Hematopoietic multipotent progenitor cell treated with erythropoietin and hydrocortisone succinate and interleukin-3 and kit ligand, for 15 days (in vitro differentiated cells): ENCODE data around the gene SCN8A.
A peak's percentile ranks its signal among the peaks of the same experiment; 100 is the strongest.
"Not testable (repeated sequence)": the region's sequence is repeated elsewhere in the genome, so short reads cannot be mapped to it uniquely, and the experiment has no call there.

Experiments used
- DNase-seq: peaks from one replicate; pipeline ENCODE4 v3.0.0-alpha.2; 2015; ENCODE audit warnings: low spot score

The SCN8A gene

DNA sequence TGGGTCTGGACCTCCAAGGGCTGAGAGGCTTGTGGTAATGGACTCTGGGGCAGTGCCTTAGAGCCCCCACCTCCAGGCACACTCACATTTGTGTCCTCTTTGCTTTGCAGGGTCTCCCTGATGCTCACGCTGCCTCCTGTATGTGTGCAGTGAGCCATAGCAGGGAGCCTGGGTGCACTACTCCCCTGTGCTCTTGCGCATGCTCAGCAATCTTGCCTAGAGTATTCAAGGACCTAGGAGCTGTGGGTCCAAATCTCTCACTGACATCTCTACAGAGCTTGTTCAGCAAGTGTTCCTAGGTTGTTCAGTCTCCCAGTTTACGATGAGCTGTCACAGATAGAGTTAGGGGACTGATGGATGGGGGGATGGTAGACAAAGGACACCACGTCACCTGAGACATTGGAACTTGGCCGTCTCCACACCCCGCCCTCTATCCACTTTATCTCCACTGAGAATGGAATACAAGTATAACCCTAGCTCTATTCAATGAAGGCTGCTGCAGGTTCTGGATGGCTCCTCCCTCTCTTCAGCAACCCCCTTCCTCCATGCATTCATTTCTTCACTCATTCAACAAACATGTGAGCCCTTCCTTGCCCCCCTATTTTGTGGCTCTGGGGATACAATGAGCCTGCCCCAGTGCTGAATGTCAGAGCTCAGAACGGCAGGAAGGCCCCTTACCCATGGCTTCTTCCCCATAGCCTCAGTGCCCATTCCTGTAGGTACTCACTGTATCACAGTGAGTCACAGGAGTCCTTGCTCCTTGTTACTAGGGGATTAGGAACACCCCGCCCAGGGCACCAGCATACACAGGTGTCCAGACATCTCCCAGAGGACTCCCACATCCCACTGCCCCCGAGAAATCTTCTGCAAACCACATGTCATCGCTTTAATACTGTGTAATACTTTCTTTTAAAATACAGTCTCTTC, 226.3 kb downstream of the SCN8A start:
- DNase-seq: no peak

DNA sequence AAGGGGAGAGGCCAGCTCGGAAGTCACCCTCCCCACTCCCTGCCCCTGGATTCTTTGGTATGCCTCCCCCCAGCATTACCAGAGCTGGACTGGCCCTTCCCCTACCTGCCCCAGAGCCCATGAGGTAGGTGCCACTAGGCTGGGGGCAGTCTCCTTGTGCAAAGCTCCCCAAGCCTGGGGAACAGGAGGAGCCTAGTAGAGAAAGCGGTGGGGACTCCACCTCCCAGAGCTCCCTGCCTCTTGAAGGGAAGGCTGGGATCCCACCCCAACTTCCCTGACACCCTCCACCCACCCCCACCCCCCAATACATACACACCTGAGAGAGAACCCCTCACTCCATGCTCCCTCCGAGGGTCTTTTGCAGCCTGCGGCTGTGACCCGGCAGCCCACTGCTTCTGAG, 227.1 kb downstream of the SCN8A start:
- DNase-seq: no peak

DNA sequence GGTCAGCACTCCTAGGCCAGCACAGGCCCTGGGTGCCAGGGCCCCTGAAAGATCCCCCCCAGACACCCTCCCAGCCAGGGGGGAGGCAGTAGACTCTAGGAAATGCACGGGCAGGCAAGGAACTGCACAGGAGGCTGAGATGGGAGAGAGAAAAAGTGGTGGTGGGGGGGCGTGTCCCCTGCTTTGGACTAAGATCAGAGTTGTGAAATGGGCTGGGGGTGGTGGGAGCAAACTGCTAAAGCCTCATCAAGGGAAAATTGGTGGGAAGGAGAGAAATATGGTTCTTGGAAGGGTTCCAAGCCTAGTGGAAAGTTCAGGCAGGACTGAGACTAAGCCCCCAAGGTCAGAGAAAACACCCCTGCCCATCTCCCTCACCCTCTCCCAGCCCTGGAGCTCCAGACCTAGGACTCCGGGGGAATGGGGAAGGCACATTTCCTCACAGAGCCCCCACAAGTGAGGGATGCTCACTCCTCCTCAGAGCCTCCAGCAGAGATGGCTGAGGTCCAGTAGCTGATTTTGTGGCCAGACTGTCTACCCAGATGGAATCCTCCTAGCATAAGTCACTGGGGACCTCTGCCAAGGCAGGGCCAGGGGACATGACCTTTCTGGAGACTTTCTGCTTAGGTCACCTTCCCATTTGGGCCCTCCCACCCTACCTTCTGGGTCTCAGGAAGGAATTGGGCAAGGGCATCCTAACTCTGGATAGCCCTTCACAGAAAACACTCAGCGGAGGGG, 227.7 kb downstream of the SCN8A start:
- no peak for DNase-seq

DNA sequence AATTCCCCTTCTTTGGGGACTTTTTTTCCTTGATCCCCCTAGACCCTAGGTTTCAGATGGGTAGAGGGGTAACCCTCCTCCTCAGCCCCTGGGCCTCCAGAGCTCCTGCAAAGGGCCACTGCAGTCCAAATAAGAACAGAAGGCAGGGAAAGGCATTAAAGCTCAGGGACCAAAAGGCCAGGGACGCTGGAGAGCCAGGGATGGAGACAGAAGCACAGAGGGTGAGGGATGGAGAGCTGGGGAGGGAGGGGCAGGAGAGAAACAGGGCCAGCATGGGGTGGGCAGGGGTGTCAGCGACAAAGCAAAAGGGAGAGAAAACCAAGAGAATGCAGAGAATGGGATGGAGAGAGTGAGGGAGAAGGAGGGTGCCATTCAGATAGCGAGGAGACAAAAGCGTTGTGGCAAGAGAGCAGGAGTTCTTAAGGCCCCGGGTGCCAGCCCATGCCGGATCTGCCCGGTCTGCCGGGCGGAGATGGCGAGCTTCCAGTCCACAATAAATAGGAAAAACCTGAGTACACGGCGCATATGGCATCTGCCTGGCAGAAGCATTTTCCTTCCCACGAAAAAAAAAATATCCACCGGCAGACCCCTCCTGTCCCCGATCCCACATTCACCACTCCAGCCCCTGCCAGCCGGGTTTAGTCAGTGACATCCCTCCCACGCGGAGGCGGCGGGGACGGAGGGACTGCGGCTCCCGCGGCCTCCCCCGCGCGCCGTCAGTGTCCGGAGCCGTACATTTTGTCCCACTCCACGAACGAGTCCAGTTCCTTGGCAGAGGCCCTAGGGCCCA, 228.9 kb downstream of the SCN8A start:
- DNase-seq: no peak

DNA sequence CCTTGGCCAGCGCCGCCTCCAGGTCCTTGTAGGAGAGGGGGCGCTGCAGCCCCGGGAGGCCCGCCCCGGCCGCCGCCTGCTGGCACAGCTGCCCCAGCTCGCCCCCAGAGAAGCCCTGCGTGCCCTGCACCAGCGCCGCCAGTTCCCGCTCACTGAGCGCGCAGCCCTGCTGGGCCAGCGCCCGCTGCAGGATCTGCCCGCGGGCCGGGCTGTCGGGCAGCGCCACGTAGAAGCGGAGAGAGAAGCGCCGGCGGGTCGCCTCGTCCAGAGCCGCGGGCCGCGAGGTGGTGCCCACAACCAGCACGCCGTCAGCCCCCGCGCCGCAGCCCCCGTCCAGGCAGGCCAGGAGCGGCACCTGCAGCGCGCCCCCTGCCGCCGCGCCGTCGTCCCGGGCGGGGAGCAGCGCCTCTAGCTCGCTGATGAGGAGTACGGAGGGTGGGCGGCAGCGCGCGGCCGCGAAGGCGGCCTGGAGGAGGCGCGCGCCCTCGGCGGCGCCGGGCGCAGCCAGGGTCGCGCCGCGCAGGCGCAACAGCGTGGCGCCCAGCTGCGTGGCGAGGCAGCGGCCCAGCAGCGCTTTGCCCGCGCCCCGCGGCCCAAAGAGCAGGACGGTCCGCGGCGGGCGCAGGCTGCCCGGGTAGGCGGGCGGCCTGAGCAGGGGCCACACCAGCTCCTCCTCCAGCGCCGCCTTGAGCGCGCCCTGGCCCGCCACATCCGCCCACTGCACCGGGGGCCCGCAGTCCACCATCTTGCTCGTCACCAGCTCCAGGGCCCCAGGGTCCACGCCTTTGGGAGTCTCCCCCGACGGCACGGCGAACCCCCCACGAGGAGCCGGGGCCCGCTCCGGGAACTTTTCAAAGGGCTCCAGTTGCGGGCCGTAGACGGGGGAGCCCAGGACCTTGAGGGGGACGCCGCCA, 229.8 kb downstream of the SCN8A start:
- no peak for DNase-seq

DNA sequence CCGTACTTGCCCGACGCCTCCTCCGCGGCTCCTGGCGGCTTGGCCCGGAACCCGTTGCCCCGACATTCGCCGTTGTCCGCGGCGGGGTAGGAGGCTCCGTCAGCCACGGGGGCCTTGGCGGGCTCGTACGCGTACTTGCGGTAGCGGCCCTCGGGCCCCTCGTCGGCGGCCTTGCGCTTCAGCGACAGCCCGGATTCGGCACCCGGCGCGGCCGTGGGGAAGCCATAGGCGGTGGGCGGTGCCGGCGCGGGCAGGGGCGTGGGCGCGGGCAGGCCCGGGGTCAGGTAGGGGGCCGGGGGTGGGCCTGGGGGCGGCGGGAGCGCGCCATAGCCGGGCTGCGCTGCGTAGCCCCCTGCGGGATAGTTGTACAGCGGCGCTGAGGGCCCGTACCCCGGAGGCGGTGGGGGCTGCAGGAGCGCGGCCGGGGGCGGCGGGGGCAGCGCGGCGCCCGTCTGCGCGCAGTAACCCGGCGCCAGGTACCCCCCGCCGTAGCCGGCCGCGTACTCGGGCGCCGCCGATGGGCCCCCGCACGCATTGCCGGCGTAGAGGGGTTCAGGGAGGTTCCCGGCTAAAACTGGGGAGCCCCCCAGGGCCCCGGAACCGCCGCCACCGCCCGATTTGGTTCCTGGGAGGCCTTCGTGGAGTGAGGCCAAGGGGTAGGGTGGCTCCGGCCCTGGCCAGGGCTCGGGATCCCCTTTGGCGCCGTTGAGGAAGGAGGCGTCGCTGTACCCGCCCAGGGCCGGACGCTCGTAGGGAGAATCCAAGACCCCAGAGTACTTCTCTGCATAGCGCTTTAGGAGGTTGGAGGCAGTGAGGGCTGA, 230.6 kb downstream of the SCN8A start:
- DNase-seq: no peak

DNA sequence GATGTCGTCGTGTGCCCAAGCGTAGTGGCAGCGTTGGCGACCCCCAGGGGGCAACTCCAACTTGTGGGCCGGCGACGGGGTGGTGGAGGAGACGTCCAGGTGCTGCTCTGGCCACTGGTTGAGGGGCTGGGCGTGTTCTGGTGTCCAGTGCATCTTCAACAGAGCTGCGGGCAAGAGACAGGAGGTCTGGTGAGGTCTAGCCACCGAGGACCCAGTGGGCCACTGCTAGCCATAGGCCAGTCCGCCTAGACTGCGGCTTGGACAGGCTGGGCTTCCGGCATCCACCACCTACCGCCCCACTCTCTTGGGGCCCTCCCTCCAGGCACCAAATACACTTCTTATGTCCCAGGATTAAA, 231.2 kb downstream of the SCN8A start:
- no peak for DNase-seq

DNA sequence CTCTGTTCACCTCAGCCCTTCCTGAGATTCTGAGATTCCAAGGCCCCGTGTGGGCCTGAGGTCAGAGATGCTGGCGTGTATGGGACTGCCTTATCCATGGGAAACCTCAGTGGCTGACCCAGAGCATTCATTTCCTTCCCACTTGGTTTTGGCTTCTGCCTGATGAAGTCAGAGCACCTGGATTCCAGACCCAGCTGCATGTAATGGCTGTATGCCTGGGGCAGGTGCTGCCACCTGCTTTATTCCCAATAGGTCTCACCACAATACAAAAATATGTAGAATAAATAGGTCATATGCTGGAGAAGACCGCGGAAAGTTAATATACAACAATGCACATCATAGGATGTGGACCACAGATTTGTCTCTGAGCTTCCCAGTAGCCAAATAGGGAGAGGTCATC, 231.9 kb downstream of the SCN8A start:
- DNase-seq: no peak

DNA sequence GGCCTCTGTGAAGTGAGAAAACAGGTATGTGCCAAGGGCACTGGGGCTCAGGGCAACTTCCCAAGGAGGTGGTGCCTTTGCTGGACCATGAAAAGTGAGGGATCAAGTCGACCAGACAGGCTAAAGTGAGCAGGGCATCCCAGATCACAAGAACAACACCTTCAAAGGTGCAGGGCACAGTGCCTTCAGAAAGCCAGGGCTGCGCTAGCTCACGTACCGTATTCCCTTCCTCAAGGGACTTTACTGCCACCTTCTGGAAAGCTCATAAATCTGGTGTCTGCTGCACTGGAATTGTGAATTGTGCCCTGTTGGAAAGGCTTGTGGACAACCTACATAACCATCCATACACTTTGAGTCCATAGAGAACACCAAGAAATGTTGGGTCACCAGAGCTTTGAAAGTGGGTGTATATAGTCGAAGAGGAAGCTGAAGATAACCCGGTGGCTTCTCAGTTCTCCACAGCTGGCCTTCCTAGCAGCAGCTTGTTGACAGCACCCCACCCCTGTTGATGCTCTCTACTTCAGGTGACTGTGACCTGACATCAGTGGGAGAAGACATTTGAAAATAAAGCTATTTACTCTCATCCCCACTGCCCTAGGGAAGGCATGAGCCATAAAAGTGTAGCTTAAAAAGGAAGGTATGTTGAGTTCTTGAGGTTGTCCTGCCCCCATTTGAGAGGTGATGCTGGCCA, 233.0 kb downstream of the SCN8A start:
- peak; percentile 3 for DNase-seq

DNA sequence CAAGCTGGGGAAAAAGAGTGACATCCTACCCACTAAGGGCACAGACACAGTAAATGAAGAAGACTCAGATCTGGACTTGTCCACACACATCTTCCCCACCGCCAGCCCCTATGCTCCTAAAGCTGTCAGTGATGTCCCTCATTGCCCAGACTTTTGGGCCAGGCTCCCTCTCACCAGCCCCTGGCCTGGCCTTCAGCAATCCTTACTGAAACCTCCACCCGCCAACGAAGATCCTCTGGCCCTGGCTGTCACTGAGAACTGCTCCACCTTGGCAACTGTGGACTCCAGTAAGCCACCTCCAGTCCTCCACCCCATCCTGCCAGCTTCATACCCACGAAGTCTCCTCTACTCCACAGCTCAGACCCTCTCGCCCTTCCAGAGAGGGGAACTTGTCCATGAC, 234.2 kb downstream of the SCN8A start:
- no peak for DNase-seq

DNA sequence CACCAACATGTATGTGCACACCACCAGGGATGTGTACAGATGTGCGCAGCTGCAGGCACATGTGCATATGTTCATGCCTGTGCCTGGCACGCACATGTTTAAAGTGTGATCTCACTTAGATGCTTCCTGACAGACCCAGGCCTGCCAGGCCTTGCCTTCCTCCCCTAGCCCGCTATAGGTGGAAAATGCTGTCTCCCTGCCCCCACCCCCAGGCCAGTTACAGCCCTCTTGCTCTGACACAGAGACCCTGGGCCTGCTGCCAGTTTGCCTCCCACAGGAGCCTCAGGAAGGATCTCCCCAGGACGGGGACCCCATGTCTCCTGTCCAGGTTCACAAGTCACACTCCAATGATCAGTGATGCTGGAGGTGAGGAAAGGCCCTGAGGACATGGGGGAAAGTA, 235.8 kb downstream of the SCN8A start:
- no peak for DNase-seq

DNA sequence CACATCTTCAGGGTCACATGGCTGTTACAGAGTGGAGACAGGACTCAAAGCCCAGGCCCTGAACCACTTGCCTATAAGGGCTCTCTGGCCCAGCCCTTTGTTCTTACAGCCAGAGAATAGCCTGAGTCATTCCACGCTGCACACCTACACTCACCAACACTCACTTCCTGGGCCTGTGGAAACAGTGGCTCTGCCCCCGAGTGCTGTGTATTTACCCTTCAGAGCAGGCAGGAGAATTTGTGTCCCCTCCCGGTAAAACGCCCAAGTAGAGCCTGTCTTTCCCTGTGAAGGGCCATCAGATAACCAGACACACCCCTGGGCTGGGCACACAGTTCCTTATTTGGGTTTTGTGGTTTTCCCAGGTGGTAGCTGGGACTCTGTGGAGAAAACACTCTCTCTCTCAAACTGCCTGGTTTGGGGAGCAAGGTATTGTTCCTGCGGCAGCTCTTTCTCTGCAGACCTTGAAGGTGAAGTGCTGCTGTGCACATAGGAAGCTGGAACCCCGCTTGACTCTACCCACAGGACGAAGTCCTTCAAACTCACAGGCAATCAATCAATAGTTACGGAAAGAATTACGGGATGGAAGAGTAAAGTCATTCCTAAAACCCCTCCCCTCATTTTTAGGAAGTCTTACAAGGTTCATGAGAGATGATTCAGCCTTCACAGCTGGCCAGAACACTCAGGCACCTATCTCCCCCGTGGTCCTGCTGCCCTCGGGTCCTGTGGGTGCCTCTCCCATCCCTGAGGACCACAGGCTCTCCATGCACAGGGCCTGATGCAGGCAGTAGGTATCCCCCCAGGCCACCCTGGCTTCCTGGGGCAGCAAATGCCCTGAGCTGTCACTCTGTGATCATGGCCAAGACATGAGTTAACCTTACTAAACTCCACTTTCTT, 237.1 kb downstream of the SCN8A start:
- DNase-seq: no peak

DNA sequence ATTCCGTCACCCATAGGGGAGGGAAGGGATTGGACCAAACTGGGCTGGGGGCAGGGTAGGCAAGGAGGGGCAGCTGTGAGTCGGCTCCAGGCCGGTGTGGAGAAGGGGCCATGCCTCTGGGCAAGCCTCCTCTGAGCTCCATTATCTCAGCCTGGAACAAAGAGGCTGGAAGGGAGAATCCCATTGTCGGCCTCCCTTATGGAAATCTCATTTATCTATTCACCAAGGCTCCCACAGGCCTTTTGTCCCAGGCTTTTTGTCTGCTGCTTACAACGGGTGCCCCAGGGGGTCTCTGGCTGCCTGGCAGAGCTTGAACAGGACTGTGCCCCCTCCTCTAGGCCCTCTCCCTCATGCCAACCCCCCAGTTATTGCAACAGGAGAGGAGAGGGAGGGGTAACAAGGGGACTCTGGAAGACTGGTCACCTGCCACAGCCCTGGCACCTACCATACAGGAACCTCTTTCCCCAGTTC, 238.0 kb downstream of the SCN8A start:
- no peak for DNase-seq

DNA sequence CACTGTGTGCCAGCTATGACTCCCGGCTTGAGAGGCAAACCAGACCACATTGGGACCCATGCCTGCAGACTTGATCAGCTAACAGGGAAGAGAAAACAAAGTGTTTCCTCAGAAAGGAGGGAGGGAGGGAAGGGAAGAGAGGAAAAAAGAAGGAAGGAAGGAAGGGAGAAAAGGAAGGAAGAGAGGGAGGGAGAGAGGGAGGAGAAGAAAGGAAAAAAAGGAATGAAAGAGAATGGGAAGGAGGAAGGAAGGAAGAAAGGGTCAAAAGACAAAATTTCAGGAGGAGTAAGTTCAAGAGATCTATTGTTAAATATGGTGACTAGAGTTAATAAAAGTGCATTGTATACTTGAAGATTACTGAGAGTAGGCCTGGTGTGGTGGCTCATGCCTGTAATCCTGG, 238.6 kb downstream of the SCN8A start:
- DNase-seq: no peak

DNA sequence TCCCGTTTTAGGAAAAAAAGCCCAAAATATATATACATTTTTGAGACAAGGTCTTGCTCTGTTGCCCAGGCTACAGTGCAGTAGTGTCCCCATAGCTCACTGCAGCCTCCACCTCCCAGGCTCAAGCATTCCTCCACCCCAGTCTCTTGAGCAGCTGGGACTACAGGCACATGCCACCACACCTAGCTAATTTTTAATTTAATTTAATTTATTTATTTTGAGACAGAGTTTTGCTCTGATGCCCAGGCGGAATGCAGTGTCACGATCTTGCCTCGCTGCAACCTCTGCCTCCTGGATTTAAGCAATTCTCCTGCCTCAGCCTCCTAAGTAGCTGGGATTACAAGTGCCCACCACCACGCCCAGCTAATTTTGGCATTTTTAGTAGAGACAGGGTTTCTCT, 240.8 kb downstream of the SCN8A start:
- not testable (repeated sequence) for DNase-seq

DNA sequence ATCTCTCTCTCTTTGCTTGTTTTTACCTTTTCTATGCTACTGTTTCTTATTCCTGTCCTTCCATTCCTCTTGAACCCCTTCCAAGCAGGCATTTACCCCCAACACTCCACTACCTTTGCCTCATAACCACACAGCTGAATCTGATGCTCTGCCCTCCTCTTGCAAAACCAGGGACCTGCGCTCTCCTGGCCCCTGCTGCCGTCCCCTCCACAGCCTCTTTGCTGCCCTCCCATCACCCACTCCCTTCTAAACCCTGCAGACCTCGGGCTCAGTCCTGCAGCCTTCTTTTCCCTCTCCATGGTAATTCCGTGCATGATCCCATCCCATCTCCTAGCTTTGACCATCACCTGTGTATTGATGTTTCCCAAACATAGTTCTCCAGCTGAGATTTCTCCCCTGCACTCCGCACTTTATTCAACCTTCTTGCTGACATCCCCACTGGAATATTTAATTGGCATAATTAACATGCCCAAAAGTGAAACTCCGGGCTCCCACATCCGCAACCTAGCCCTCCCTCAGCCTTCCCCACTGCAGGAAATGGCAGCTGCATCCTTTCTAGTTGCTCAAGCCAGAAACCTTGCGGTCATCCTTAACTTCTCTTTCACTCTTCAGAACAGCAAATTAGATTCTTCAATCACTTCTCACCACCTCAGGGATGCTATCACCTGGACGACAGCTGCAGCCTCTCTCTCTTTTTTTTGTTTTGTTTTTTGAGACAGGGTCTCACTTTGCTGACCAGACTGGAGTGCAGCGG, 241.5 kb downstream of the SCN8A start:
- DNase-seq: no peak

DNA sequence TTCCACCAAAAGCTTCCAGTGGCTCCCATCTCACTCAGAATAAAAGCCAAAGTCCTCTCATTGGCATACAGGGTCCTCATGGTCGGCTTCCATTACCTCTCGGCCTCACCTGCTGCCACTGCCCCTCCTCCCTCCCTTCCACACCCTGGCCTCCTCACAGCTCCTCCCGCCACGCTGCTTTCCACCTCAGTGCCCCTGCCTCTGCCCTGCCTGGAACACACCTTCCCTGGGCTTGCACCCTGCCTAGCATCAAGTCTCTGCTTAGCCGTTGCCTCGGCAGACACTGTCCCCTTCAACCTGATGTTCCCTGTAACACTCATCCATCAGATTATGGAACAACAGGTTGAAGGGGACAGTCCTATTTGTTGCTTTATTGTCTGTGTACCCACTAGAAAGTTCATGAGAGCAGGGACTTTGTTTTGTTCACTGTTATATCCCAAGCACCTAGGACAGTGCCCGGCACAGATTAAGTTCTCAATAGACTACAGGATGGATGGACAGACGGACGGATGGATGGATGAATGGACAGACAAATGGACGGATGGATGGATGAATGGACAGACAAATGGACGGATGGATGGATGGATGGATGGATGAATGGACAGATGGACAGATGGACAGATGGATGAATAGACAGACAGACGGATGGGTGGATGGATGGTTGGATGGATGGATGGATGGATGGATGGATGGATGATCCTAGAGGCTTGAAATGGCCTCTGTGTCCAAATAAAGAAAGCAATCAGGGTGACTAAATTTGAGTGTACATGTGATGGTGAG, 242.6 kb downstream of the SCN8A start:
- DNase-seq: no peak
